ENCODE data around the gene CFAP46.
"Not testable (repeated sequence)": the region's sequence is repeated elsewhere in the genome, so short reads cannot be mapped to it uniquely, and the experiment has no call there.

CFAP46 gene

DNA sequence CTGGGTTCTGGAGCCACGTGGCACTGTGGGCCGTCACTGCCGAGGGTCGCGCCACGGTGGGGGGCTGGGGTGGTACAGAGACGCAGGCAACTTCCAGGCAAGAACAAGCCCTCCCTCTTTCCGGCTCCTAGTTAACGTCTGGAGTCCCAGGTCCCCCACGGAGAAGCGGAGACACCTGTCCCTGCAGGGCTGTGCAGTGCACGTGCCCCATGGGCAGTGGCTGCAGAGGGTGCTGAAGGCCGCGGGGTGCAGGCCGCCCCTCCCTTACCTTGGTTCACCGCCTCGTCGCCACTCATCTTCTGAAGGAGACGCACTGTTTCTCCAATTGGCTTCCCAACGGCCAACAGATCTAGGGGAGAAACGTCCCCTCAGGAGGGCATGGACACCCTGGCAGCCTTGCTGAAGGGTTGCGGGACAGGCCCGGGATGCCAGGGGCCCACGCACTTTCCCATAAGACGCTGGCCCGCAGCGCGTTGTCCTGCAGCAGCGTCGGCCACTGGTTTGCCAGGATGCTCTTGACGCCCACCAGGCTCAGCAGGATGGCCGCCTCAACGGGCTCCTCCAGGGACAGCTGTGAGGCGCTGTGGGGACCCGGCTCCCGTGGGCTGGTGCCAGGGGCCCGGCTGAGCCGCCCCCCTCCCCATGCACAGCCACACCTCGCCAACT lies 132.1 kb downstream of the CFAP46 start:
- DNase-seq: no peak

DNA sequence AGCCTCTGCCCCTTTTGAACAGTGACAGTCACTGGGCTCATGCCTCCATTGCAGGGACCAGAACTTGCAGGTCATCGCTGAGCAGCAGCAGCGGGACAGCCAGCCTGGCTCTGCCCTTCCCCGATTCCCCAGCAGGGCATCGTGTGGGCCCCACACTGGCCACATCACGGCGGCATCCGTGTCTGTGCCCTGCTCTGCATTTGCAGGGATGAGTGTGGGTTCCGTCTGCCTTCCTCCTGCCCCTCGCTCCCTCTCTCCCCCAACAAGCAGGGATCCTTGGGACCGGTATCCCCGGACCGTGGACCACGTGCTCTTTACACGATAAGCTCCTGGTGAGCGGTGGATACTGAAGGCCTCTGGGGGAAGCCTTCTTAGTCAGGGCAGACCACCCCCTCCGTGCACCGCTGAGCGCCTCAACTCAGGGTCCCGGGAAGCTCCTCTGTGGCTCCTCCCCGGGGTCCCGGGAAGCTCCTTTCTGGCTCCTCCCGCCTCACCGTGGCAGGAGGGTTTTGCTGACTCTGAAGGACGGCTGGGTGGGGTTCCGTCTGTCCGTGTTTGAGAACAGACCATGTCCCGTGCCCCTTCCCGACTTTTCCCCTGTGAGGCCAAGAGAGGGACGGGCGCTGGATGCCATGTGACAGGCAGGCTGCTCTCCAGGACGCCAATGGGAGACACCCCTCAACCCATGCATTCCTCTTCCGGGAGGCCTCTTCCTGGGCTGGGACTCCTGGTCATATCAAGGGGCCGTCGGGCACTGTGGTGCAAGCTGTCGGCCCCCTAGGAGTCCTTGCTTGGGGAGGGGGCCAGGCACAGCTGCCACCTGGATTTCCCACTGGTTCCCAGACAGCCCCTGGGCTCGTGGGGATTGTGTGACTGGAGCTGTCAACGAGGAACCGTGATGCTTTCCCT lies 132.9 kb downstream of the CFAP46 start:
- DNase-seq: no peak

DNA sequence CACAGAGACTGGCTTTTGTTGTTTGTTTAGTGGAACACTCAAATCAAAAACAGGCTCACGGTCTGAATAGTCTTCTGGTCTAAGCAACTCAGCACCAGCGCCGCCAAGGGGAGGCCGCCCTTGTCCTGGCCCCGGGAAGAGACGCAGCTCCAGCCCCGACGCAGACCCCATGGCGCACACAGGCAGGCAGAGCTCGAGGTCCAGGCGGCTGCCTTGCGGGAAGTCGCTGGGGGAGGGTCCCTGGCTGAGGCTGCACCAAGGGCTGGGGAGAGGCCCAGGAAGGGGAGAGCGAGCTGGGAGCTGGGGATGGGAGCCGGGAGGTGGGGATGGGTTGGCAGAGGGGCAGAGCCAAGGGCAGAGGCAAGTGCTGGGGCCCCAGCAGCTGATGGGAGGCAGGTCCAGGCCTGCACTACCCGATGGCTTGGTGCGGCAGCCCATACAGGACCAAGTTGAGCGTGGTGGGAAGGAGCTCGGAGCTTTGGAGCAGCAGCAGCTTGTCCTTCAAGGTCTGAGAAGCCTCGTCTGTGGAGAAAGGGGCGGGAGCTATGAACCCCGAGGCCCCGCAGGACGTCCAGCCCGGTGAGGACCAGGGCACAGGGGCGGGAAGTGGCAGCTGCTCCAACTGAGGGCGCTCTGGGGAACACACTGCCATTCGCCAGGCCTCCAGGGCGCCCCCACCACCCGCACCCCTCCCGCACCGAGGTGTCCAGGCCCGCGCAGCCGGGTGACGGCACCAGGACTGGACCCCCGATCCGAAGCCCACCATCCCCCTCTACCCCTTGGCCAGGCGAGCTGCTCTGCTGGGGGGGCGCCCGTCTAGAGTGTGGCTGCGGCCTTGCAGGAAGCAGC lies 133.8 kb downstream of the CFAP46 start:
- DNase-seq: no peak

DNA sequence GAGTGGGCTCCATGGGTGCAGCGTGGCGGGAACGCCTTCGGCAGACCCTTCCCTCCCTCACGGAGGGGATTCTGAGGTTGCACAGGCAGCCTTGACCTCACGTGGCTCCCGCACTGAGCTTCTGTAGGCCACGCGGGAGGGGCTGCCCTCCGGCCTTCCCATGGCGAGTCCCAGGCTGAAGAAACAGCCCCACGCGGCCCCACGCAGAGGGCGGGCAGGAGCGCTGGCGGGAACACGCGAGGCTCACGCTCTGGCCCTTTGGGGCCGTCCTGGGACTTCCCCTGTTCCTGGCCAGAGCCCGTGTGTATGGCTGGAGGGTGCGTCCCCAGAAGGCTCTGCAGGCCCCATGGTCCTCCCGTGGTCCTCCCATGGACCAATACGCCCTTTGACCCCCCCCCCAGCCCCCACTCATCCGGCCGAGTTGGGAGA lies 134.7 kb downstream of the CFAP46 start:
- DNase-seq: no peak

DNA sequence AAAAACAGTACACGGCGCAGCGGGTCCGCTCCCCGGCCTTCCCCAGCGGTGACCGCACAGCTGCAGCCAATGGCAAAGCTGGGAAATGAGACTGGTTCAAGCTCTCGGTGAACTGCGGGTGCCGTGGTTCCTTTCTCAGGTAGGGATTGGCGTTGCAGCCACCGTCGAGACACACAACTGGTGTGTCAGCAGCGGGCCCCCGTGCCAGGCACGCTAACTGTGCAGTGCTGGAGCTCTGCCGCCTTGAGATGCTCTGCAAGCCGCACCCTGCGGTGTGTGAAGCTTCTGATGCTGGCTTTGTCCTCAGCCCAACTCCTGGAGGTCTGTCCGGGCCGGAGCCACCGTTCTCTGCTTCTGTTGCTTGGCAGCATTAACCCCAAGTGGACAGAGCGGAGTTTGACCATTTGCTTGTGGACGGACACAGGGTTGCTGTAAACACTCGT lies 135.8 kb downstream of the CFAP46 start:
- no peak for DNase-seq

DNA sequence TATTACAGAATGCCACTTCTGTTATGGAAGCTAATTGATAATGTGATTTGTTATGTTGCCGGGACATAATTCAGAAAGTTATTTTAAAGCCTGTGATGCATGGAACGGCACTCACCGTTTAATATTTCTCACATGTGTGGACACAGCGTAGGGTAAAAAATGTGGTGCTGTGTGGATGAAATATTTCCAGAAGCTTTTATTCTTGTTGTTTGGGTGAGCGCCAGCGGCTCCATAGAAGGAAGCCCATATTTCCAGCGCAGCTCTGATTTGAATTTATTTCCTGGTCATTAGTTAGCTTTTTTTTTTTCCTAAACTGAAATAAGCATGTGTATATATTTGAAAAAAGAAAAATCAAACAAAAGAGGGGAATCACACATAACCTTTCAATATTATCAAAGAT lies 136.3 kb downstream of the CFAP46 start:
- DNase-seq: no peak

DNA sequence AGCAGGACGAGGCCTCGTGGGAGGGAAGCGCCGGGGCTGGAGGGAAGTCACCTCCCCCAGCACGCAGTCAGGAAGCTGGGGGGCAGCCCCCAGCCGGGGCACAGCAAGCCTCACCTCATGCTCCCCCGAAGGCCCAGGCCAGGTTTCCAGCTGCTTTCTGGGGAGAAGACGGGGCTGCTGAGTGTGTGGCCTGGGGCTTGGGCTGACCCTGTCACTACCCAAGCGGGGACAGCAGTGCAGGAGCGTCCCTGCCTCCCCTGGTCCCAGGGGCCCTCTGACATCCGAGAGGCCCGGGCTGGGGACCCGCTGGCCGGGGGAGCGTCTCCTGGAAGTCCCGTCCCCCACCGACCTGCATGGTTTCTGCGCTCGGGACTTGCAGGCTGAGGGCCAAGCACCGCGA lies 136.8 kb downstream of the CFAP46 start:
- no peak for DNase-seq

DNA sequence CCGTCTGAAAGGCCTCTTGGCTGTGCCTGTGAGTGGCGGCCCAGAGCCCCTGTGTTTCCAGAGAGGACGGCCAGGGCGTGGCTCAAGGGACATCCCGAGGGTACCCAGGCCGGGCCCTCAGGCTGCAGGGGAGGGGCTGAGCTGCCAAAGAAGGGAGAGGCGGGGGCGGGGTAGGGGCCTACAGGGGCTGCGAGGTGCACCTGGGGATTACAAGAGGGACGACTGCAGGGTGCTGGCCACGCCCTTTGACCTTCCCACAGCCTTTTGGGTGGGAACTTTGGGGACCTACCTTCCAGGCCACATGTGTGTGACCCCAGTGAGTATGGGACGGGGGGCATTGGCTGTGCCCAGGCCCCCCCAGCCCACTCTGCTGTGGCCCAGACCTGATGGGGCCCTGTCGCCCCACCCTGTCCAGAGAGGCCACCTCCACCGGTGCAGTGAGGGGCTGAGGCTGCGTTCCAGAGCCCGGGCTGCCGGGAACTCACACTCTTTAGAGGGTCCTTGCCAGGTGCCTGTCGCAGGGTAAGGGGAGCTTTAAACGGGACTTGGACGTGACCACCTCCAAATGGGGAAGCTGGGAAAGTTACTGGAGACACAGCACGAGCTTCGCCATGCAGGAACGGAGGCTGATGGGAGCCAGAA lies 137.5 kb downstream of the CFAP46 start:
- no peak for DNase-seq

DNA sequence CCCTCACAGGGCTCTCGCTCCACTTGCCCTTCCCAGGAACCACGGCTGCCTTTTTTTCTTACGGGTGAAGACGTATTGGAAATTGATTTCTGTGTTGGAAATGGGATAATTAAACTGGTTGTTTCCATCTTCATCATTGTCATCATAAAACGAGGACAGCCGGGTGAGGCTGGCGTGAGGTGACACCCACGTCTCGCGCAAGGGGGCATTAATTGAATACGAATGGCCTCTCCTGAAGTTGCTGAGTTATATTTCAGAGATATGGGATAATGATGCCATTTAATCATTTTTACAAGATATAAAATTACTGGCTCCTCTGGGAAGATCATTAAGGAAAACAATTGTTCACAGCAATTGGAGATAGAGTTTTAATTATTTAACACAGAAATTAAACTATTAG lies 138.1 kb downstream of the CFAP46 start:
- no peak for DNase-seq

DNA sequence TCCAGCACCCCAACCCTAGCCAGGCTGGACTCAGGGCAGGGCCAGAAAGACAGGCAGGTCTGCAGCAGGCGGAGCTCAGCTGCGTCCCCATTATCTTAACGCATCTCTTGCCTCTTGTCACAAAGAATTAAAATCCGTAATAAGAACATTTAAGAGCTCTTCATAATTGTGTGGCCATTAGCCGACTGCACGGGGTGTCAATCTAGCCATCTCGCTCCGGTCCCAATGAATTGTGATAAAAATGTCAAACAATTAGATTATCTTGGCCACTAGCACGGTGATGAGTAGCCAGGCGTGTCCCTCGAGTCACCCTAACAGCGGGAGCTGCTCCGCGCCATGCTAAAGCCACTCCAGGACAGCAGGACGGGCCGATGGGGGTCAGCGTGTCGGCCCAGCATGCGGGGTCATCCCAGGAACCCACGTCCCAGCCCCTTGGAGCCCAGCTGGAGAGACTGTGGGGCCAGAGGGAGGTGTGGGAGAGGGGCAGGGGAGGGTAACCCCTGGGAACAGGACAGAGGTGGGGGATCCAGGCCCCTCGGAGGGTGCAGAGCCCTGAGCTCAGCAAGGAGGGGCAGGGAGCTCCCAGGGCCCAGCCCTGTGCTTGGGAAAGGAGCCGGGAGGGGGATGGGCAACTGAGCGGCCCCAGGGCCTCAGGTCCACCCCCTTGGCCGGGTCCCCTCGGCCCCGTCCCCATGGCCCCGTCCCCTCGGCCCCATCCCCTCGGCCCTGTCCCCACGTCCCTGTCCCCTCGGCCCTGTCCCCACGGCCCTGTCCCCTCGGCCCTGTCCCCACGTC lies 138.8 kb downstream of the CFAP46 start:
- no peak for DNase-seq

DNA sequence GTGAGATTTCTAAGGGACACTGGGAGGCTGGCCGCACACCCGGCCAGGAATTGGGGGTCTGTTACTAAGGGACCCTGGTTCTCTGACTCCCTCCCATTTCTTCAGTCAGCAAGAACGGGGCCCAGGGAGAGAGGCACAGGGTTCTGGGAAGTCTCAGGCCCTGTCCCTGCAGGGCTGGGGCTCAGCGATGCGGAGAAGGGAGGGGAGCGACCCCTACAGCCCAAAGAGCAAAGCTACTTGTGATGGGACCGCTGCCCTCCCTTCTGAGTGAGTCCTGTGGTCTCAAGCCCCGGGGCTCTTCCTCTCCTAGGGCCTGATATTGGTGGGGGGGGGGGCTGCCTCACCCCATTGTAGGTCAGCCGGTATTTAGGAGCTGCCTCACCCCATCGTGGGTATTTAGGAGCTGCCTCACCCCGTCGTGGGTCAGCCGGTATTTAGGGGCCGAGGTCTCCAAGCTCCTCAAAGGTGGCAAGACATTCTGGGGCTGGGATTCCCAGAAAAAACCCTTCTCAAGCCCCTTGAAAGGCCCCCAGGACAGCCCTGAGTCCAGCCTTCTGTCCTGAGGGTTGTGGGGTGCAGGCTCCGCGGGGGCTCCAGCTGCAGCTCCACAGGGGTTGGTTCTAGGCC lies 139.6 kb downstream of the CFAP46 start:
- no peak for DNase-seq

DNA sequence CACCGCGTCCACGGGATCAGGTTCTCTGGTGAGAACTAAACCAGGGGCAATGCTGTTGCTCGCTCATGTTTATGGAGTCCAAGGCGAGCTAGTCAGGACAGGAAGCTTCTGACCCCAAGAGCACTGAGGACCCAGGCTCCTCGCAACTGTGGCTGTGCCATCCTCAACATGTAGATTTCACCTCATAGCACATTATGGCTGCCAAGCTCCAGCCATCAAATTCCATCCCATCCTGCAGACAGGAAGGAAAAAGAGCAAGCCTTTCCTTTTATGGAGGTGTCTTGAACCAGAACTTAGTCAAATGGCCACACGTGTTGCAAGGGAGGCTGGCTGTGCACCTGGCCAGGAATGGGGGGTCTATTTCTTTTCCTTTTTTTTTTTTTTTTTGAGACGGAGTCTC lies 140.3 kb downstream of the CFAP46 start:
- DNase-seq: no peak

DNA sequence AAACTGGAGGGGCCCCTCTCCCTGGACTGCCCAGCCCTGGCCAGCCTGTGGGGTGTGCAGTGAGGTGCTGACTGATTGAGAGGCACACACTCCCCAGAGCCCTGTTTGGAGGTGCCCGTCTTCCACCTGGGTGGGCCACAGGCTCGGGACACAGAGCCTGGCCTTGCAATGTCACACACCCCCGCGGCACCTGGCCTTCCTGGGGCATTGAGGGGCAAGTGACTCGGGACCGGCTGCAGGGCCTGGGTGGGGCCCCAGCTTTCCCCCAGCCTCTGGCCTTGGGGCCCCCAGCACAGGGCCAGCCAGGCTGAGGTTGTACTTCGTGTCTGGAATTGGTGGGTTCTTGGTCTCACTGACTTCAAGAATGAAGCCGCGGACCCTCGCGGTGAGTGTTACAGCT lies 142.5 kb downstream of the CFAP46 start:
- DNase-seq: no peak

DNA sequence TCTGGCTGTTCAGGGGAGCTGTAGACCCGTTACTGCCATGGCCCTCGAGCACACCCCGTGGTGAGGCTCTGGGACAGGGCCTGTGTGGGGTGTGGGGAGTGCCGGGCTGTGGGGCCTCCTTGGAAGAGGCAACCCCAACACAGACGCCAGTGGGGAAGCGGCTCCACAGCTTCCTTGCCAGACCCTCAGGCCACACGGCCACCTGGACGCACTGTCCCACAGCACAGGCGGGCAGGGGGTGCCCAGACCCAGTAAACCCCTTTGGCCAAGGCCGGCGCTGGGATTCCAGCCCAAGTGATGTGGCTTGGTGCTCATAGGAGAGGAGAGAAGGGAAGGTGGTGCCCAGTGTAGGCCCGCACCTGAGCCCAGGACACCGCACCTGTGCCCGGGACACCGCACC lies 143.5 kb downstream of the CFAP46 start:
- no peak for DNase-seq

DNA sequence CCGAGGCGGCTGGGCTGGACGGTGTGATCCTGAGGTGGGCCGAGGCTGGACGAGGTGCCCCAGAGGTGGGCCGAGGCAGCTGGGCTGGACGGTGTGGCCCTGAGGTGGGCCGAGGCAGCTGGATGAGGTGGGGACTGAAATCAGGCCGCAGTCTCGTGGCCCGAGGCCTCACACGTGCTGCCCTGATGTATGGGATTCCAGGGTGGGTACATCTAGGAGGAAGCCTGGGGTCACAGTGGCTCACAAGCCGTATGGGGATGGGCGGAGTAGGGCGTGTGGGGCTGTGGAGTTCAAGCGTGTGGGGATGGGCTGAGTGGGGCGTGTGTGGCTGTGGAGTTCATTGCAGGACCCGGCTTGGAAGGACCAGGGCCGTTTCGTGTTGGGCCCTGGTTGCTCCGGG lies 144.0 kb downstream of the CFAP46 start:
- no peak for DNase-seq

DNA sequence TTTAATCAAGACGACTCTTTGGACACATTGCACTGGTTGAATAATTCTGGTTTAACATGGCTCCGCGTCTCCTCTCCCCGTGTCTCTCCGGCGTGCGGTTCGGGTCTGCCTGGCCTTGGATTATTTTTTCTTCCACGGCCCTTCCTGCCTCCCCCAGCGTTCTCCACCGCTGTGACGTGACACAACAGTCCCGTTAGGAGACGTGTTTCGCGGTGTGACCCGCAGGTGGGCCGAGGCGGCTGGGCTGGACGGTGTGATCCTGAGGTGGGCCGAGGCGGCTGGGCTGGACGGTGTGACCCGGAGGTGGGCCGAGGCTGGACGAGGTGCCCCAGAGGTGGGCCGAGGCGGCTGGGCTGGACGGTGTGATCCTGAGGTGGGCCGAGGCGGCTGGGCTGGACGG lies 144.4 kb downstream of the CFAP46 start:
- not testable (repeated sequence) for DNase-seq

DNA sequence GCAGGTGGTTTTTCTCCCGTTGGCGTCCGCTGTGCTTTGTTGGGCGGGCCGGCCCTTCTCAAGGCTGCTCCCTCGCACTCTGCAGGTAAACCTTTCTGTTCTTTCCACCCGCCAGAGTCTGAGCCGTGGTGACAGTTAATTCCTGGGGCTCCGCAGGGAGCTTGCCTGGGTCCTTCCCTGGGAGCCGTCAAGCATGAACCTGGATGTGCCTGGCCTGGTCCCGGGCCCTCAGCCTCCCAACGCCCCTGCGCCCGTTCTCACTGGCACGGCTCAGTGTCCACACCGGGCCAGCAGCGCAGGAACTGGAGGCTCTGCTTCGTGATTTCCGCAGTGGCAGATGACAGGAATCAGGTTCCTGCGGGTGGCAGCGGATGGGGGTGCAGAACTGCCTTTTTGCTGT lies 145.5 kb downstream of the CFAP46 start:
- DNase-seq: no peak

DNA sequence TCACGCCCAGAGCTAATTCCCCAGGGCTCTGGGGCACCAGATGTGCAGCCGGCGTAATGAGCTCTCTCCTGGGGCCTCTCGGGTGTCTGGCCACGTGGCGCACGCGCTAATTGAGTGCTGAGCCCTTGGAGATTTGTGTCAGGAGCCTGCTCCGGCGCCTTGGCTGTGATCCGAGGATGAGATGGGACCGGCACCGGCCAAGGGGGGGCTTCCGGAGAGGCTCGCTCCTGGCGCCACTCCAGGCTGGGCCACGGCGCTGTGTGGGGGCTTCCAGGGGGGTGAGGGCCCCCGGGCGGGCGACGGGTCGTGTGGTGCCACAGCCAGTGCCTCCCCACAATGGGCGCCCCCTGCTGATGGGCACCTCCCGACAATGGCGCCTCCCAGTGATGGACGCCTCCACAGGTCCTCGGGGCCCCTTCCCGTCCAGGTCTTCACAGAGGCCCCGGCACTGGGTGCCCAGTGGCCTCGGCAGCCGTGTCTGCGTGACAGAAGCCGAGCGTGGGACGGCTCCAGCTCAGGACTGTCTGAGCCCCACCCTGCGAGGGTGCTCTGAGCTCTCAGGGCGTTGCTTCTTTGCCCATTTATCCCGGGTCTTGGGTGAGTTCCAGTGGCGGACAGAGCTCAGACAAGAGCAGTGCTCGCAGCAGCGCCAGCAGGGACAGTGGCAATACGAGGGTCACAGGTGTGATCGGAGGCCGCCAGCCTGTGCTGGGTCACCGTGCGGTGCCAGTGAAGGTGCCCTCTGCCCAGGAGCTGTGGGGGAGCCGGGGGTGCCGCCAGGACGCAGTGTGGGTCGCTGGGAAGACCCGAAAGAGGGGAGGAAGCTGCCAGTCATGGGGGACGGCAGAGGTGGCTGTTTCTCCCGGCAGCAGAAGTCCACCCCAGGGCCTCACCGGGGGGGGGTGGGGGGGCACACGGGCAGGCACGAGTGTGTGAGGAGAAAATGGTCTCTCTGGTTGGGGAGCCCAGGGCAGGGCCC lies 148.2 kb downstream of the CFAP46 start:
- no peak for DNase-seq

DNA sequence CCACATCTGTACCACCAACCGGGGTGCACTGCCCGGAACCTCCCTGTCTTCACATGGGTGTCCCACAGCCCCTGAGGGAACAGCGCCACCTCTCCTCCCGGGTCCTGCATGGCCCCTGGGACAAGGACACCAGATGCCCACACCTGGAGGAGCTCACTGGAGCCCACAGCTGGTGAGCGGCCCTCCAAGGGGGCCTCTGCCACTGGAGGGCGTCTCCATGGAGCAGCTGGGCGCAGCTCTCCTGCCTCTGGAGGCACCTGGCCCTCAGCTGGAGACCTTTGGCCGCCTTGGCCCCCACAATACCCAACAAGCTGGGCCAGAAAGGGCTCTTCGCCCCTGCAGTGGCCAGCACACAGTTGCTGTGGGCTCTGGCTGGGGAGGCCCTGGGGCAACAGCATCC lies 149.2 kb downstream of the CFAP46 start:
- no peak for DNase-seq

Data from anterior cingulate cortex (tissue), 58 donors.